MCF 10A (cell line): Measurements from ENCODE around the gene PCGF1. TPM values are rescaled to one million over a fixed set of nuclear protein-coding genes. Genes with fewer than 3 reads are reported as not detected.

ENCODE experiments used
- Bru-seq: library from RNA; stranded (reverse); fragments of 400-500 nt; gene quantifications from one replicate; lab custom pipeline; 2021; lab: Mats Ljungman, UMichigan
- BruChase-seq, 2 experiments: library from RNA; stranded (reverse); fragments of 400-500 nt; gene quantifications; one replicate each; lab custom pipeline; 2021; lab: Mats Ljungman, UMichigan
- BruUV-seq: library from RNA; stranded (reverse); fragments of 400-500 nt; replicated peaks from 2 replicates; lab custom pipeline; 2021; lab: Mats Ljungman, UMichigan
- CTCF ChIA-PET: fragments of 300-600 bp; sonication (Branson Sonifier 250); formaldehyde crosslinking; extraction: SDS; loops from one replicate; lab custom pipeline; 2021; ENCODE audit warnings: antibody characterized with exemption, inconsistent platforms; lab: Yijun Ruan, JAX
- POLR2A ChIA-PET: fragments of 300-600, 350-650 bp; sonication (Branson Sonifier 250); formaldehyde crosslinking; extraction: SDS; loops from one replicate; lab custom pipeline; 2020; ENCODE audit warnings: antibody characterized with exemption, inconsistent platforms; lab: Yijun Ruan, JAX
- DNase-seq: peaks from one replicate; pipeline ENCODE4 v3.0.0-alpha.2; 2018; ENCODE audit not compliant: unreplicated experiment
- H3K27ac Mint-ChIP-seq: one replicate; pipeline ENCODE4 v1.8.0; 2022; ENCODE audit warnings: mild to moderate bottlenecking, low read depth, mixed read lengths; ENCODE audit not compliant: unreplicated experiment
- H3K27me3 Mint-ChIP-seq: one replicate; pipeline ENCODE4 v1.8.0; 2022; ENCODE audit warnings: mixed read lengths; ENCODE audit not compliant: insufficient read depth, unreplicated experiment
- H3K36me3 Mint-ChIP-seq: one replicate; pipeline ENCODE4 v1.8.0; 2022; ENCODE audit warnings: mild to moderate bottlenecking, moderate library complexity, mixed read lengths; ENCODE audit not compliant: insufficient read depth, unreplicated experiment
- H3K4me1 Mint-ChIP-seq: one replicate; pipeline ENCODE4 v1.8.0; 2022; ENCODE audit warnings: mixed read lengths; ENCODE audit not compliant: insufficient read depth, unreplicated experiment
- H3K4me3 Mint-ChIP-seq: one replicate; pipeline ENCODE4 v1.8.0; 2022; ENCODE audit warnings: mild to moderate bottlenecking, moderate library complexity, mixed read lengths; ENCODE audit not compliant: unreplicated experiment
- H3K9me3 Mint-ChIP-seq: one replicate; pipeline ENCODE4 v1.8.0; 2022; ENCODE audit warnings: mixed read lengths; ENCODE audit not compliant: unreplicated experiment
- CTCF ChIP-seq: fragments of 200-600 bp; IDR thresholded peaks from one replicate; pipeline ENCODE4 v1.8.0; 2022; ENCODE audit warnings: antibody characterized with exemption, mild to moderate bottlenecking; ENCODE audit not compliant: unreplicated experiment
- intact Hi-C: fragments of 100-400 bp; cut with micrococcal nuclease; formaldehyde crosslinking; loops from 2 replicates; pipeline ENCODE4 v1.14.1; 2022
- long read RNA-seq: library from polyadenylated mRNA; stranded (forward); transcript quantifications from one replicate; pipeline ENCODE4 v2.0.0, GENCODE V29; 2022
- total RNA-seq: library from RNA; stranded (reverse); gene quantifications from 2 replicates; pipeline ENCODE4 v1.2.3, GENCODE V29; 2022

The PCGF1 gene
- 37.5 and 41.6 TPM in 2 replicates for total RNA-seq
- percentile 80 among the genes with signal in this experiment for Bru-seq, nascent RNA
- BruChase-seq, experiment 1, labeled RNA remaining after a 6-hour chase, result percentile 77 among the genes with signal in this experiment
- percentile 89 among the genes with signal in this experiment for BruChase-seq, experiment 2, labeled RNA remaining after a 2-hour chase
- long read RNA-seq, transcript PCGF1-204 (8 exons, 1,056 nt), result minor isoform, 17 of 72 reads
- long read RNA-seq, transcript PCGF1-201 (9 exons, 1,792 nt), result major isoform, 32 of 72 reads
- long read RNA-seq, partial matches to known transcripts, result 1 of 72 reads
- long read RNA-seq, other reads (novel, unspliced or antisense), result 22 of 72 reads

- BruUV-seq, result no TSS peak
- Mint-ChIP-seq H3K27me3 (no peaks in the 10 kb centered on the region), H3K4me1 (peaks cover 28% of the 10 kb centered on the region), H3K27ac (peak within 1 kb of the TSS; percentile 98), H3K4me3 (peak within 1 kb of the TSS; percentile 88), H3K36me3 (peaks cover 46% of the 10 kb centered on the region), H3K9me3 (no peaks in the 10 kb centered on the region)
- DNase-seq, result peak; percentile 98
- ChIA-PET POLR2A (interaction anchor here (0.6 to 8.6 kb wide), 19 partner anchors 9 to 1264 kb away, joined by 3 to 135 read pairs (median 4); partner anchors contain the start of genes AUP1, CCDC142, DQX1 and HTRA2), CTCF (interaction anchor here (1.1 to 3.5 kb wide), 5 partner anchors 13 to 79 kb away, joined by 4 to 18 read pairs (median 5); partner anchors contain the start of genes CCDC142 and TTC31)
- TF ChIP-seq CTCF, result no peak
- intact Hi-C loops, result loop anchor here (1.0 kb wide), 2 partner anchors 22 to 80 kb away; partner anchors contain the start of genes AUP1 and HTRA2
These were observed at the start of gene PCGF1 for GRCh38 chr2:74507145-74507925. PCGF1 (minus strand) TSS chr2:74507695; CDS start chr2:74507668, 27 bp downstream.

- BruUV-seq, result no TSS peak
- no peak overlapping the region for H3K4me3 Mint-ChIP-seq
- H3K27me3 Mint-ChIP-seq, result no peaks in the 10 kb centered on the region
- intact Hi-C loops, result no loop called here
- ChIA-PET CTCF (interaction anchor here (1.5 to 1.9 kb wide), 4 partner anchors 11 to 74 kb away, joined by 3 to 6 read pairs (median 4); partner anchors contain the start of genes CCDC142 and TTC31), POLR2A (no interaction called here)
- H3K27ac Mint-ChIP-seq, result no peak overlapping the region
- H3K36me3 Mint-ChIP-seq, result no peaks in the 10 kb centered on the region
- DNase-seq, result no peak
- no peak for TF ChIP-seq CTCF
- H3K9me3 Mint-ChIP-seq, result no peaks in the 10 kb centered on the region
- H3K4me1 Mint-ChIP-seq, result peaks cover 17% of the 10 kb centered on the region
These were observed 49.4 kb upstream of the PCGF1 start for GRCh38 chr2:74556831-74557370.

GRCh38 chr2:74556159-74556558 is 48.7 kb upstream of the PCGF1 start:
- CTCF ChIA-PET, result interaction anchor here (1.9 kb wide), 1 partner anchor 33 kb away, joined by 4 read pairs; no protein-coding TSS in a partner anchor
- Mint-ChIP-seq H3K27ac (no peak overlapping the region), H3K27me3 (no peaks in the 10 kb centered on the region), H3K9me3 (no peaks in the 10 kb centered on the region), H3K4me1 (peaks cover 10% of the 10 kb centered on the region), H3K4me3 (no peak overlapping the region), H3K36me3 (no peaks in the 10 kb centered on the region)
- no peak for DNase-seq
- POLR2A ChIA-PET, result no interaction called here
- intact Hi-C loops, result no loop called here
- no peak for TF ChIP-seq CTCF
- BruUV-seq, result no TSS peak
